CD4-positive, CD25-positive, alpha-beta regulatory T cell (primary cell): ENCODE data around the gene POLL. TPM values are rescaled to one million over a fixed set of nuclear protein-coding genes. Genes with fewer than 3 reads are reported as not detected.
A peak's percentile ranks its signal among the peaks of the same experiment; 100 is the strongest.

Experiments used
- ATAC-seq, 2 donors: fragments of 150-1000 bp; cut with Tn5 transposase; one replicate each; pipeline ENCODE4 v1.10.0; 2021; ENCODE audit warnings: low read depth in 2 of 2, moderate number of reproducible peaks in 2 of 2, moderate library complexity in 1 of 2
- DNase-seq, 3 donors: peaks; one replicate each; pipeline versions ENCODE4 v3.0.0 to v3.0.0-alpha.2; 2012 to 2022; ENCODE audit warnings: mixed read lengths in 1 of 3
- H3K27ac ChIP-seq: one replicate; pipeline ENCODE4 v1.7.0; 2013; ENCODE audit warnings: mild to moderate bottlenecking, low read length; ENCODE audit not compliant: insufficient read depth, poor library complexity, severe bottlenecking
- H3K27me3 ChIP-seq: one replicate; pipeline ENCODE4 v1.7.0; 2013; ENCODE audit warnings: low read length; ENCODE audit not compliant: control insufficient read depth, insufficient read depth
- H3K36me3 ChIP-seq: one replicate; pipeline ENCODE4 v1.7.0; 2013; ENCODE audit warnings: mild to moderate bottlenecking, low read length, moderate library complexity; ENCODE audit not compliant: control insufficient read depth, insufficient read depth
- H3K4me1 ChIP-seq: 2 replicates; pipeline ENCODE4 v1.7.0; 2013; ENCODE audit warnings: mild to moderate bottlenecking, low read length; ENCODE audit not compliant: insufficient read depth, control insufficient read depth, poor library complexity, severe bottlenecking
- H3K4me3 ChIP-seq: one replicate; pipeline ENCODE4 v1.7.0; 2013; ENCODE audit warnings: low read depth, mild to moderate bottlenecking, low read length, moderate library complexity
- H3K9me3 ChIP-seq, 2 experiments: 1 replicate in 1 of 2; 2 replicates in 1 of 2; pipeline ENCODE4 v1.7.0; 2013; ENCODE audit warnings: low read length in 2 of 2, mild to moderate bottlenecking in 1 of 2, moderate library complexity in 1 of 2; ENCODE audit not compliant: control insufficient read depth in 2 of 2
- H3K27ac Mint-ChIP-seq, 3 donors: one replicate each; pipeline ENCODE4 v1.8.0; 2020 to 2022; ENCODE audit warnings: mild to moderate bottlenecking in 3 of 3, mixed read lengths in 3 of 3, moderate library complexity in 2 of 3
- H3K27me3 Mint-ChIP-seq: one replicate; pipeline ENCODE4 v1.8.0; 2022; ENCODE audit warnings: mild to moderate bottlenecking, mixed read lengths
- H3K36me3 Mint-ChIP-seq: one replicate; pipeline ENCODE4 v1.8.0; 2020; ENCODE audit warnings: mixed read lengths
- H3K4me1 Mint-ChIP-seq, 4 donors: one replicate each; pipeline ENCODE4 v1.8.0; 2020 to 2022; ENCODE audit warnings: mixed read lengths in 4 of 4, mild to moderate bottlenecking in 1 of 4
- H3K4me3 Mint-ChIP-seq, 4 donors: one replicate each; pipeline ENCODE4 v1.8.0; 2020 to 2022; ENCODE audit warnings: mild to moderate bottlenecking in 4 of 4, mixed read lengths in 4 of 4, moderate library complexity in 3 of 4
- H3K9me3 Mint-ChIP-seq, 7 donors: one replicate each; pipeline ENCODE4 v1.8.0; 2020 to 2022; ENCODE audit warnings: mixed read lengths in 7 of 7, mild to moderate bottlenecking in 3 of 7, moderate library complexity in 2 of 7
- polyA plus RNA-seq, 4 donors: library from polyadenylated mRNA; unstranded; fragments of 300-500 nt; fragmentation: Illumina TruSeq; gene quantifications; one replicate each; pipeline ENCODE4 v1.2.3, GENCODE V29; 2021
- total RNA-seq: library from RNA; stranded (reverse); gene quantifications from one replicate; pipeline ENCODE4 v1.2.3, GENCODE V29; 2022

Gene POLL
- total and polyA plus RNA-seq, 5 donors from 2014 or later, result 12.6 to 21.7 (median 15.6) TPM

GRCh38 chr10:101558671-101559595 is 29.1 kb downstream of the POLL start:
- H3K4me1 Mint-ChIP-seq, result peaks cover 0 to 26% (median 11%) of the 10 kb centered on the region in 4 donors
- Histone ChIP-seq H3K27ac (no peak overlapping the region), H3K4me3 (no peak overlapping the region), H3K9me3 (no peaks in the 10 kb centered on the region), H3K36me3 (no peaks in the 10 kb centered on the region), H3K4me1 (peaks cover 14% of the 10 kb centered on the region), H3K27me3 (no peaks in the 10 kb centered on the region)
- H3K4me3 Mint-ChIP-seq, result no peak overlapping the region
- DNase-seq, result no peak
- peaks cover 14% of the 10 kb centered on the region for H3K36me3 Mint-ChIP-seq
- peaks cover 6% of the 10 kb centered on the region for H3K27me3 Mint-ChIP-seq
- peak overlapping the region in 1 of 3 donors; percentile 54 for H3K27ac Mint-ChIP-seq
- no peaks in the 10 kb centered on the region for H3K9me3 Mint-ChIP-seq
- no peak for ATAC-seq

GRCh38 chr10:101558204-101558603 is 29.9 kb downstream of the POLL start:
- Histone ChIP-seq H3K4me1 (peaks cover 14% of the 10 kb centered on the region), H3K27ac (peak overlapping the region; percentile 8), H3K9me3 (no peaks in the 10 kb centered on the region), H3K4me3 (no peak overlapping the region), H3K36me3 (peaks cover 6% of the 10 kb centered on the region), H3K27me3 (no peaks in the 10 kb centered on the region)
- DNase-seq (peak in 1 of 3 donors; percentile 83), ATAC-seq (peak; percentile 38 to 68)
- H3K27ac Mint-ChIP-seq, result peak overlapping the region in 1 of 3 donors; percentile 54
- peaks cover 0 to 26% (median 11%) of the 10 kb centered on the region in 4 donors for H3K4me1 Mint-ChIP-seq
- H3K36me3 Mint-ChIP-seq, result peaks cover 20% of the 10 kb centered on the region
- H3K9me3 Mint-ChIP-seq, result no peaks in the 10 kb centered on the region
- peak overlapping the region in 1 of 4 donors; percentile 13 for H3K4me3 Mint-ChIP-seq
- H3K27me3 Mint-ChIP-seq, result no peaks in the 10 kb centered on the region

DNA sequence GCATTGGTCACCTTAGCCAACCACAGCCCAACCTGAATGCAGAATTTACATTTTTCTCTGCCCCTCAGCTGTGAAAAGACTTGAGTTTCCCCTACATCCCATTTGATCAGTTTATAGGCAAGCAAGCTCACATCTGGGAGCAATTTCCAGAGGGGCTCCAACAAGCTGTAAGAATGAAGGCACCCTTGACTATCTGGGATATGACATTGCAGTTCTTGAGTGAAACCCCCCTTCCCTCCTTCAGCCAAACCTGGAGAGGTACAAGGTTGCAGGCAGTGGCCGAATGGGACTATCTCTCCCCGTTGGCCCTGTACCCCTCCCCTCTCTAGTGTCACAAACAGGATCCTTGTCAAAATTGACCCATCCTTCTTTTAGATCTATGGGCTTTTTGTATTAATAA is 30.5 kb downstream of the POLL start:
- no peak overlapping the region for H3K4me3 ChIP-seq
- peaks cover 0 to 26% (median 11%) of the 10 kb centered on the region in 4 donors for H3K4me1 Mint-ChIP-seq
- H3K4me3 Mint-ChIP-seq, result no peak overlapping the region

GRCh38 chr10:101552442-101552841 is 35.6 kb downstream of the POLL start:
- Mint-ChIP-seq H3K9me3 (no peaks in the 10 kb centered on the region), H3K27me3 (no peaks in the 10 kb centered on the region), H3K4me3 (no peak overlapping the region), H3K4me1 (peaks cover 0 to 2% (median under 1%) of the 10 kb centered on the region in 4 donors), H3K27ac (no peak overlapping the region), H3K36me3 (peaks cover 48% of the 10 kb centered on the region)
- ATAC-seq (no peak), DNase-seq (no peak)
- Histone ChIP-seq H3K36me3 (peaks cover 24% of the 10 kb centered on the region), H3K4me3 (no peak overlapping the region), H3K27ac (no peak overlapping the region), H3K9me3 (no peaks in the 10 kb centered on the region), H3K4me1 (no peaks in the 10 kb centered on the region), H3K27me3 (no peaks in the 10 kb centered on the region)

More for the DNA sequence above, 30.5 kb downstream of the POLL start:
- peaks cover 14% of the 10 kb centered on the region for H3K4me1 ChIP-seq
- Mint-ChIP-seq H3K36me3 (peaks cover 27% of the 10 kb centered on the region), H3K27me3 (no peaks in the 10 kb centered on the region), H3K9me3 (no peaks in the 10 kb centered on the region), H3K27ac (peak overlapping the region in 1 of 3 donors; percentile 54)
- no peaks in the 10 kb centered on the region for H3K27me3 ChIP-seq
- DNase-seq (no peak), ATAC-seq (no peak)
- H3K9me3 ChIP-seq, result no peaks in the 10 kb centered on the region
- peaks cover 9% of the 10 kb centered on the region for H3K36me3 ChIP-seq
- H3K27ac ChIP-seq, result peak overlapping the region; percentile 8

- Mint-ChIP-seq H3K4me3 (no peak overlapping the region), H3K9me3 (no peaks in the 10 kb centered on the region), H3K36me3 (peaks cover 54% of the 10 kb centered on the region), H3K4me1 (no peaks in the 10 kb centered on the region), H3K27ac (no peak overlapping the region), H3K27me3 (no peaks in the 10 kb centered on the region)
- Histone ChIP-seq H3K4me1 (no peaks in the 10 kb centered on the region), H3K4me3 (no peak overlapping the region), H3K36me3 (peaks cover 24% of the 10 kb centered on the region), H3K27ac (no peak overlapping the region), H3K27me3 (no peaks in the 10 kb centered on the region), H3K9me3 (no peaks in the 10 kb centered on the region)
- no peak for ATAC-seq
- no peak for DNase-seq
Measured at GRCh38 chr10:101550965-101551364, 37.1 kb downstream of the POLL start.

DNA sequence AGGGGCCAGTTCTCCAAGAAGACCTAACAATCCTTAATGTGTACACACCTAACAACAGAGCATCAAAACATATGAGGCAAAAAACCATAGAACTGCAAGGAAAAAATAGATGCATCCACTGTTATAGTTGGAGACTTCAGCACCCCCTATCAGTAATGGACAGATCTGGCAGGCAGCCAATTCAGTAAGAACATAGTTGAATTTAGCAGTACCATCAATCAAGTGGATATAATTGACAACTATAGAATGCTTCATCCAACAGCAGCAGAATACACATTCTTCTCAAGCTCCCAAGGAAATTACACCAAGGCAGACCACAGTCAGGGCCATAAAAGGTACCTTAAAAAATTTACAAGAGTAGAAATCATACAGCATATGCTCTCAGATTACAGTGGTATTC is 42.2 kb downstream of the POLL start:
- Histone ChIP-seq H3K27me3 (no peaks in the 10 kb centered on the region), H3K9me3 (no peaks in the 10 kb centered on the region), H3K36me3 (peaks cover 7% of the 10 kb centered on the region), H3K4me3 (no peak overlapping the region), H3K4me1 (no peaks in the 10 kb centered on the region), H3K27ac (no peak overlapping the region)
- Mint-ChIP-seq H3K27me3 (no peaks in the 10 kb centered on the region), H3K9me3 (no peaks in the 10 kb centered on the region), H3K4me1 (peaks cover 0 to 5% (median 0%) of the 10 kb centered on the region in 4 donors), H3K4me3 (no peak overlapping the region), H3K36me3 (peaks cover 31% of the 10 kb centered on the region), H3K27ac (no peak overlapping the region)
- DNase-seq, result no peak
- ATAC-seq, result no peak

GRCh38 chr10:101538446-101538845 is 49.6 kb downstream of the POLL start:
- H3K27ac Mint-ChIP-seq, result no peak overlapping the region
- Histone ChIP-seq H3K4me1 (no peaks in the 10 kb centered on the region), H3K4me3 (no peak overlapping the region), H3K9me3 (no peaks in the 10 kb centered on the region), H3K27ac (no peak overlapping the region), H3K36me3 (peaks cover 19% of the 10 kb centered on the region), H3K27me3 (no peaks in the 10 kb centered on the region)
- no peak overlapping the region for H3K4me3 Mint-ChIP-seq
- H3K4me1 Mint-ChIP-seq, result peaks cover 0 to 5% (median 0%) of the 10 kb centered on the region in 4 donors
- DNase-seq, result no peak
- H3K27me3 Mint-ChIP-seq, result no peaks in the 10 kb centered on the region
- peaks cover 41% of the 10 kb centered on the region for H3K36me3 Mint-ChIP-seq
- ATAC-seq, result no peak
- no peaks in the 10 kb centered on the region for H3K9me3 Mint-ChIP-seq
